GM12875 (cell line): ENCODE measurements around the gene CACNA1C.

Experiments used
- H3K4me3 ChIP-seq: one replicate; pipeline ENCODE4 v1.5.1; 2011; ENCODE audit warnings: low read depth, low read length, control low read depth
- CTCF ChIP-seq: IDR thresholded peaks from 2 replicates; pipeline ENCODE4 v1.5.1; 2011; ENCODE audit warnings: low read depth, mild to moderate bottlenecking, control low read depth, inconsistent platforms, low read length, moderate library complexity, borderline replicate concordance; ENCODE audit not compliant: insufficient read depth

The CACNA1C gene

GRCh38 chr12:2413999-2414792 is 361.4 kb downstream of the CACNA1C start:
- H3K4me3 ChIP-seq, result no peak overlapping the region
- TF ChIP-seq CTCF, result no peak

- H3K4me3 ChIP-seq, result no peak overlapping the region
- no peak for TF ChIP-seq CTCF
Observed at GRCh38 chr12:2414810-2415567, 362.2 kb downstream of the CACNA1C start.

- TF ChIP-seq CTCF, result no peak
- no peak overlapping the region for H3K4me3 ChIP-seq
Observed at GRCh38 chr12:2415568-2415944, 362.8 kb downstream of the CACNA1C start.

GRCh38 chr12:2416158-2416557 is 363.4 kb downstream of the CACNA1C start:
- H3K4me3 ChIP-seq, result no peak overlapping the region
- TF ChIP-seq CTCF, result no peak

GRCh38 chr12:2417481-2418160 is 364.8 kb downstream of the CACNA1C start:
- no peak overlapping the region for H3K4me3 ChIP-seq
- TF ChIP-seq CTCF, result no peak

GRCh38 chr12:2418579-2418978 is 365.8 kb downstream of the CACNA1C start:
- TF ChIP-seq CTCF, result no peak
- H3K4me3 ChIP-seq, result no peak overlapping the region

GRCh38 chr12:2422591-2422990 is 369.8 kb downstream of the CACNA1C start:
- TF ChIP-seq CTCF, result no peak
- H3K4me3 ChIP-seq, result no peak overlapping the region
